HepG2 (cell line): ENCODE results near the gene SETD5. TPM values are rescaled to one million over a fixed set of nuclear protein-coding genes. Genes with fewer than 3 reads are reported as not detected.
A peak's percentile ranks its signal among the peaks of the same experiment; 100 is the strongest.

Experiments used
- ATAC-seq: fragments of 200-7000 bp; cut with Tn5 transposase; 3 replicates; pipeline ENCODE4 v1.9.1; 2020; ENCODE audit warnings: mild to moderate bottlenecking, moderate library complexity
- BruUV-seq: library from RNA; stranded (reverse); fragments of 400-500 nt; replicated peaks from 2 replicates; lab custom pipeline; 2021; lab: Mats Ljungman, UMichigan
- CTCF ChIA-PET: fragments of 300-600 bp; formaldehyde crosslinking; extraction: SDS; loops from one replicate; lab custom pipeline; 2021; ENCODE audit warnings: low total read pairs, inconsistent platforms, low intra/inter-chr PET ratio; lab: Yijun Ruan, JAX
- POLR2A ChIA-PET: fragments of 350-600 bp; sonication (Branson Sonifier 250); formaldehyde crosslinking; loops from one replicate; lab custom pipeline; 2020; ENCODE audit warnings: antibody characterized with exemption, inconsistent platforms; lab: Yijun Ruan, JAX
- DNase-seq: peaks from one replicate; pipeline ENCODE4 v3.0.0-alpha.2; 2015; ENCODE audit warnings: low spot score
- FAIRE-seq: peaks from 3 replicates; lab custom pipeline; 2011; peaks lifted over from hg19 to GRCh38; lab: Jason Lieb, UNC
- H2AFZ ChIP-seq: one replicate; pipeline ENCODE4 v1.6.1; 2011; ENCODE audit warnings: low read length, inconsistent platforms
- H3K27ac ChIP-seq: fragments of 300-600 bp; 3 replicates; pipeline ENCODE4 v1.8.0; 2011; ENCODE audit warnings: mixed run types, mild to moderate bottlenecking, mixed read lengths, low read length, inconsistent platforms; ENCODE audit not compliant: insufficient read depth; ENCODE audit errors: extremely low read length
- H3K27me3 ChIP-seq, 2 experiments: fragments of 200-600 bp in 1 of 2; 2 replicates in 1 of 2; 3 replicates in 1 of 2; pipeline versions ENCODE4 v1.6.0 to v1.8.0; 2011; ENCODE audit warnings: low read length in 2 of 2, mild to moderate bottlenecking in 2 of 2, moderate library complexity in 2 of 2, inconsistent platforms in 1 of 2; ENCODE audit not compliant: insufficient read depth in 2 of 2, control insufficient read depth in 1 of 2
- H3K36me3 ChIP-seq, 2 experiments: fragments of 200-600 bp in 1 of 2; replicated peaks in 1 of 2; 2 replicates in 1 of 2; 3 replicates in 1 of 2; pipeline versions ENCODE4 v1.5.1 to v1.8.0; 2011; ENCODE audit warnings: low read length in 2 of 2, inconsistent platforms in 1 of 2; ENCODE audit not compliant: insufficient read depth in 2 of 2, control insufficient read depth in 1 of 2
- H3K4me1 ChIP-seq: 2 replicates; pipeline ENCODE4 v1.5.1; 2012; ENCODE audit warnings: low read length, inconsistent platforms; ENCODE audit not compliant: insufficient read depth
- H3K4me2 ChIP-seq: 2 replicates; pipeline ENCODE4 v1.6.0; 2011; ENCODE audit warnings: low read depth, low read length, inconsistent platforms
- H3K4me3 ChIP-seq, 3 experiments: fragments of 200-600 bp in 1 of 3; sonication (generic), shearing (Covaris generic) in 1 of 3; replicated peaks in 1 of 3; 2 replicates each; pipeline ENCODE4 v1.5.1; 2011 to 2016; ENCODE audit warnings: low read length in 3 of 3, inconsistent platforms in 2 of 3, low read depth in 2 of 3, mild to moderate bottlenecking in 2 of 3, control low read depth in 1 of 3, mixed read lengths in 1 of 3; ENCODE audit not compliant: insufficient read depth in 1 of 3
- H3K79me2 ChIP-seq: one replicate; pipeline ENCODE4 v1.6.1; 2011; ENCODE audit warnings: low read length, inconsistent platforms; ENCODE audit not compliant: insufficient read depth
- H3K9ac ChIP-seq: 2 replicates; pipeline ENCODE4 v1.6.0; 2011; ENCODE audit warnings: mild to moderate bottlenecking, low read depth, low read length, inconsistent platforms; ENCODE audit not compliant: insufficient read depth
- H3K9me3 ChIP-seq: 2 replicates; pipeline ENCODE4 v1.5.1; 2012; ENCODE audit warnings: mild to moderate bottlenecking, low read length
- H4K20me1 ChIP-seq: 2 replicates; pipeline ENCODE4 v1.6.0; 2011; ENCODE audit warnings: inconsistent platforms, mild to moderate bottlenecking, low read length, moderate library complexity; ENCODE audit not compliant: insufficient read depth
- ARNT ChIP-seq: fragments of 450-650 bp; IDR thresholded peaks from 2 replicates; pipeline ENCODE4 v1.6.1; 2017
- GATAD1 ChIP-seq: IDR thresholded peaks from 2 replicates; pipeline ENCODE4 v1.6.1; 2016; ENCODE audit warnings: missing genetic modification reagents, missing compliant biosample characterization
- HOXA7 ChIP-seq: sonication (generic); formaldehyde crosslinking; IDR thresholded peaks from 2 replicates; pipeline ENCODE4 v1.8.1; 2022; ENCODE audit warnings: mild to moderate bottlenecking, missing genetic modification reagents, moderate library complexity
- HOXA9 ChIP-seq: sonication (generic); formaldehyde crosslinking; IDR thresholded peaks from 2 replicates; pipeline ENCODE4 v1.8.1; 2022; ENCODE audit warnings: missing genetic modification reagents, mild to moderate bottlenecking, moderate library complexity, borderline replicate concordance
- HOXD1 ChIP-seq: sonication (generic); formaldehyde crosslinking; IDR thresholded peaks from 2 replicates; pipeline ENCODE4 v1.5.0; 2020; ENCODE audit warnings: missing genetic modification reagents
- JUND ChIP-seq: sonication (generic); formaldehyde crosslinking; IDR thresholded peaks from 2 replicates; pipeline ENCODE4 v1.8.0; 2022; ENCODE audit warnings: mild to moderate bottlenecking, missing genetic modification reagents
- KDM5A ChIP-seq: fragments of 200-600 bp; sonication (generic); IDR thresholded peaks from 2 replicates; pipeline ENCODE4 v1.7.0; 2018; ENCODE audit warnings: antibody characterized with exemption, mild to moderate bottlenecking, low read length, borderline replicate concordance
- MAZ ChIP-seq, 2 experiments: sonication (generic) in 1 of 2; formaldehyde crosslinking in 1 of 2; IDR thresholded peaks; 2 replicates each; pipeline versions ENCODE4 v1.5.0 to v1.6.1; 2012 to 2020; ENCODE audit warnings: low read depth in 2 of 2, mild to moderate bottlenecking in 2 of 2, borderline replicate concordance in 1 of 2, improper control_type of control experiment in 1 of 2, low read length in 1 of 2, missing genetic modification reagents in 1 of 2, moderate library complexity in 1 of 2
- POLR2AphosphoS2 ChIP-seq: IDR thresholded peaks from 2 replicates; pipeline ENCODE4 v1.6.1; 2011; ENCODE audit warnings: low read depth, low read length, improper control_type of control experiment
- POLR2AphosphoS5 ChIP-seq: IDR thresholded peaks from 2 replicates; pipeline ENCODE4 v1.6.1; 2012; ENCODE audit warnings: low read depth, low read length
- RCOR2 ChIP-seq: IDR thresholded peaks from 2 replicates; pipeline ENCODE4 v1.6.1; 2016; ENCODE audit warnings: missing biosample characterization, missing genetic modification reagents
- RXRB ChIP-seq: IDR thresholded peaks from 2 replicates; pipeline ENCODE4 v1.6.1; 2016; ENCODE audit warnings: borderline replicate concordance, missing genetic modification reagents, missing compliant biosample characterization
- SMARCE1 ChIP-seq: fragments of 450-650 bp; IDR thresholded peaks from 2 replicates; pipeline ENCODE4 v1.6.1; 2017; ENCODE audit warnings: borderline replicate concordance
- TBP ChIP-seq: sonication (generic); formaldehyde crosslinking; IDR thresholded peaks from 2 replicates; pipeline ENCODE4 v1.5.0; 2020; ENCODE audit warnings: missing genetic modification reagents
- ZNF335 ChIP-seq: sonication (generic); formaldehyde crosslinking; IDR thresholded peaks from 2 replicates; pipeline ENCODE4 v1.4.0; 2020; ENCODE audit warnings: missing genetic modification reagents
- ZNF556 ChIP-seq: sonication (generic); formaldehyde crosslinking; IDR thresholded peaks from 2 replicates; pipeline ENCODE4 v1.4.0; 2020; ENCODE audit warnings: mild to moderate bottlenecking, missing genetic modification reagents, borderline replicate concordance
- ZNF570 ChIP-seq: sonication (generic); formaldehyde crosslinking; IDR thresholded peaks from 2 replicates; pipeline ENCODE4 v1.4.0; 2020; ENCODE audit warnings: mild to moderate bottlenecking, missing genetic modification reagents, borderline replicate concordance
- ZNF572 ChIP-seq: sonication (generic); formaldehyde crosslinking; IDR thresholded peaks from 2 replicates; pipeline ENCODE4 v1.5.1; 2020; ENCODE audit warnings: mild to moderate bottlenecking, missing genetic modification reagents
- WGBS: methylation state at CpG from one replicate; pipeline ENCODE4 v1.1.6; 2017; ENCODE audit warnings: low lambda C conversion rate; 5-methylcytosine and 5-hydroxymethylcytosine counted together
- in situ Hi-C: cut with HindIII; loops from 2 replicates; pipeline ENCODE4 v1.10.0; 2017; ENCODE audit warnings: low pct_unique_long_range_greater_than_20kb; ENCODE audit not compliant: extremely low pct_ligation_motif_present
- intact Hi-C: fragments of 100-400 bp; cut with micrococcal nuclease; formaldehyde crosslinking; loops from one replicate; pipeline ENCODE4 v1.10.0; 2022; ENCODE audit not compliant: unreplicated experiment
- polyA plus RNA-seq, 8 experiments: library from polyadenylated mRNA; depleted of rRNA in 3 of 8; stranded (reverse) in 7 of 8; unstranded in 1 of 8; fragments of >200 nt; fragmentation: Illumina TruSeq in 4 of 8; extraction: Trizol in 4 of 8; gene quantifications; 2 replicates each; pipeline versions ENCODE4 v1.2.1 to v1.2.3, GENCODE V29; 2011 to 2016; ENCODE audit warnings: low read depth in 4 of 8, missing spikeins in 1 of 8, mixed read lengths in 1 of 8; ENCODE audit not compliant: insufficient read depth in 1 of 8
- total RNA-seq, 5 experiments: library from RNA; depleted of rRNA; stranded (reverse); fragments of >200 nt; fragmentation: Illumina TruSeq; extraction: Trizol; gene quantifications; 2 replicates each; pipeline ENCODE4 v1.2.3, GENCODE V29; 2016; ENCODE audit warnings: low read depth in 1 of 5
- TF ChIP-seq, protein P1 (sequence below): sonication (generic); formaldehyde crosslinking; IDR thresholded peaks from 2 replicates; pipeline ENCODE4 v1.4.0; 2020; ENCODE audit warnings: missing genetic modification reagents
- TF ChIP-seq, protein P2 (sequence below): sonication (generic); formaldehyde crosslinking; conservative IDR thresholded peaks from 2 replicates; pipeline ENCODE4 v1.4.0; 2020; ENCODE audit warnings: missing genetic modification reagents

SETD5 gene
- total and polyA plus RNA-seq, 2 of the 13 experiments (the other 11 are each of a cell fraction or from before 2014, with no cell fraction given), result 46.8 to 95.8 TPM

DNA sequence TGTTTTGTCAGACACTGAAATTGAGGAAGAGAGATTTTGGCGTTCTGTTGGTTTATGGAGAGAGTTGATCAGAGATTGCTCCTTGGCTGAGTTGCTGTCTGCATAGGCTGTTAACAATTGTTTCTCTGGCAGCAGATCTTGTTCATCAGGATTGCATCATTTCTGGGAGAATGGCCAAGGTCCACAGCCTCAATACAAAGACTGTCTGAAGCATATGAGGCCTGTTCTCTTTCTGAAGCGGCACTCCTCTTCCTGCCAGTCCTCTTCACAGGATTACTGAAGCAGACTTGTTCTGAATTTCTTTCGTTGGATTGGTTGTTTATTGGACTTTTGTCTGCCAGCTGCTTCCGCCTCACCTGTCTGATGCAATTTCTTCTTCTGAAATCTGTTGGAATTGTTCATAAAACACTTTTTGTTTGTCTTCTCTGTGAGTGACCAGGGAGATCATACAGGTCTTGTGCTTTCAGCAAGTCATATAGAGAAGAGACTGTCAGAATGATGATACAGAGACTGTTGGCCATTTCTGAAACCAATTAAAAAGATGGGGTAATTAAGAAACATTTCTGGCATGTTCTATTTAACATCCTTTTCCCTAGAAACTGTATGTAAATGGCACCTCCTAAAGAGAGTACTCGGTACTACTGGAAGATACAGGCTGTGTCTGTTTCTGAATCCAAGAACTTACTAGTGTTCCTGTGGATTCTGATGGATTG is 25.5 kb downstream of the SETD5 start:
- ChIA-PET POLR2A (interaction anchor here (1.3 to 7.8 kb wide), 4 partner anchors 11 to 70 kb away, joined by 4 to 81 read pairs (median 6); partner anchors contain the start of genes SETD5 and THUMPD3), CTCF (interaction anchor here (1.4 kb wide), 1 partner anchor 69 kb away, joined by 4 read pairs; no protein-coding TSS in a partner anchor)
- TSS peak; percentile 49 for BruUV-seq
- peaks cover 6 to 22% of the 10 kb centered on the region in 2 experiments for H3K36me3 ChIP-seq
- intact Hi-C loops (loop anchor here (1.0 to 5.0 kb wide), 4 partner anchors 26 to 70 kb away; partner anchors contain the start of gene SETD5), in situ Hi-C loops (no loop called here)
- H2AFZ ChIP-seq, result no peak overlapping the region
- peaks cover 12% of the 10 kb centered on the region; the same call in 1 of the 2 replicates for H4K20me1 ChIP-seq
- 0% methylated on average over 5 of the region's 5 CpGs for WGBS
- no peaks in the 10 kb centered on the region for H3K27me3 ChIP-seq
- H3K79me2 ChIP-seq, result peaks cover 94% of the 10 kb centered on the region
- peak overlapping the region in 2 of 3 experiments; percentile 15 to 35; a peak in 3 of 6 replicates for H3K4me3 ChIP-seq
- H3K9me3 ChIP-seq, result no peaks in the 10 kb centered on the region
- ATAC-seq (peak; percentile 99), DNase-seq (peak; percentile 98), FAIRE-seq (peak; percentile 97)
- H3K4me1 ChIP-seq, result peaks cover 89% of the 10 kb centered on the region
- H3K27ac ChIP-seq, result peak overlapping the region; percentile 60
- peak overlapping the region; percentile 48 for H3K9ac ChIP-seq
- H3K4me2 ChIP-seq, result peak overlapping the region; percentile 73
- TF ChIP-seq POLR2AphosphoS5 (no peak), ZNF556 (peak; percentile 90; the same call in 1 of the 2 replicates), MAZ (IDR thresholded peaks at IDR 0.05; ENCODE audit: borderline replicate concordance, low read depth, low read length) (no peak), MAZ (CRISPR knock-in tag; IDR thresholded peaks at IDR 0.05; ENCODE audit: low read depth) (no peak), POLR2AphosphoS2 (no peak), ARNT (no peak), KDM5A (peak; percentile 63; the same call in 1 of the 2 replicates), SMARCE1 (no peak), HOXA7 (CRISPR knock-in tag) (no peak), HOXA9 (no peak), RCOR2 (CRISPR knock-in tag) (peak; percentile 79), JUND (CRISPR knock-in tag) (peak; percentile 34; the same call in 1 of the 2 replicates), ZNF335 (peak; percentile 69; the same call in 1 of the 2 replicates), ZNF570 (CRISPR knock-in tag) (no peak), HOXD1 (CRISPR knock-in tag) (0 out of 2 replicates have a peak, but pooled peaks have one; percentile 15), RXRB (peak; percentile 83), TBP (no peak), GATAD1 (CRISPR knock-in tag) (peak; percentile 60; the same call in 1 of the 2 replicates), ZNF572 (no peak)
- TF ChIP-seq, protein P1, sequence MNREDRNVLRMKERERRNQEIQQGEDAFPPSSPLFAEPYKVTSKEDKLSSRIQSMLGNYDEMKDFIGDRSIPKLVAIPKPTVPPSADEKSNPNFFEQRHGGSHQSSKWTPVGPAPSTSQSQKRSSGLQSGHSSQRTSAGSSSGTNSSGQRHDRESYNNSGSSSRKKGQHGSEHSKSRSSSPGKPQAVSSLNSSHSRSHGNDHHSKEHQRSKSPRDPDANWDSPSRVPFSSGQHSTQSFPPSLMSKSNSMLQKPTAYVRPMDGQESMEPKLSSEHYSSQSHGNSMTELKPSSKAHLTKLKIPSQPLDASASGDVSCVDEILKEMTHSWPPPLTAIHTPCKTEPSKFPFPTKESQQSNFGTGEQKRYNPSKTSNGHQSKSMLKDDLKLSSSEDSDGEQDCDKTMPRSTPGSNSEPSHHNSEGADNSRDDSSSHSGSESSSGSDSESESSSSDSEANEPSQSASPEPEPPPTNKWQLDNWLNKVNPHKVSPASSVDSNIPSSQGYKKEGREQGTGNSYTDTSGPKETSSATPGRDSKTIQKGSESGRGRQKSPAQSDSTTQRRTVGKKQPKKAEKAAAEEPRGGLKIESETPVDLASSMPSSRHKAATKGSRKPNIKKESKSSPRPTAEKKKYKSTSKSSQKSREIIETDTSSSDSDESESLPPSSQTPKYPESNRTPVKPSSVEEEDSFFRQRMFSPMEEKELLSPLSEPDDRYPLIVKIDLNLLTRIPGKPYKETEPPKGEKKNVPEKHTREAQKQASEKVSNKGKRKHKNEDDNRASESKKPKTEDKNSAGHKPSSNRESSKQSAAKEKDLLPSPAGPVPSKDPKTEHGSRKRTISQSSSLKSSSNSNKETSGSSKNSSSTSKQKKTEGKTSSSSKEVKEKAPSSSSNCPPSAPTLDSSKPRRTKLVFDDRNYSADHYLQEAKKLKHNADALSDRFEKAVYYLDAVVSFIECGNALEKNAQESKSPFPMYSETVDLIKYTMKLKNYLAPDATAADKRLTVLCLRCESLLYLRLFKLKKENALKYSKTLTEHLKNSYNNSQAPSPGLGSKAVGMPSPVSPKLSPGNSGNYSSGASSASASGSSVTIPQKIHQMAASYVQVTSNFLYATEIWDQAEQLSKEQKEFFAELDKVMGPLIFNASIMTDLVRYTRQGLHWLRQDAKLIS (CRISPR knock-in tag), result no peak
- TF ChIP-seq, protein P2, sequence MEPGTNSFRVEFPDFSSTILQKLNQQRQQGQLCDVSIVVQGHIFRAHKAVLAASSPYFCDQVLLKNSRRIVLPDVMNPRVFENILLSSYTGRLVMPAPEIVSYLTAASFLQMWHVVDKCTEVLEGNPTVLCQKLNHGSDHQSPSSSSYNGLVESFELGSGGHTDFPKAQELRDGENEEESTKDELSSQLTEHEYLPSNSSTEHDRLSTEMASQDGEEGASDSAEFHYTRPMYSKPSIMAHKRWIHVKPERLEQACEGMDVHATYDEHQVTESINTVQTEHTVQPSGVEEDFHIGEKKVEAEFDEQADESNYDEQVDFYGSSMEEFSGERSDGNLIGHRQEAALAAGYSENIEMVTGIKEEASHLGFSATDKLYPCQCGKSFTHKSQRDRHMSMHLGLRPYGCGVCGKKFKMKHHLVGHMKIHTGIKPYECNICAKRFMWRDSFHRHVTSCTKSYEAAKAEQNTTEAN (CRISPR knock-in tag), result no peak; the same call in 1 of the 2 replicates
